ENCODE results near the gene TOLLIP.

TOLLIP gene

GRCh38 chr11:1271927-1272326 is 37.5 kb downstream of the TOLLIP start:
- H3K4me2 ChIP-seq (ENCODE audit: insufficient read depth, low read length, poor library complexity, severe bottlenecking), result no peak overlapping the region
- no CpG with 5 or more reads among the region's 30 CpGs for WGBS, 2 donors (ENCODE audit: extremely low coverage in 2 of 2, insufficient read length in 2 of 2, insufficient replicate concordance in 1 of 2)
- no peak overlapping the region for H2BK12ac ChIP-seq (ENCODE audit: low read length)
- no peak overlapping the region for H3K4ac ChIP-seq (ENCODE audit: low read length)
- peaks cover 8 to 28% of the 10 kb centered on the region in 2 donors for H3K36me3 ChIP-seq (replicated peaks in 1 of 2; ENCODE audit: control insufficient read depth in 2 of 2, insufficient read depth in 2 of 2, low read length in 2 of 2)
- H3K9ac ChIP-seq (ENCODE audit: low read depth, low read length, poor library complexity), result no peak overlapping the region
- H2BK120ac ChIP-seq (ENCODE audit: low read depth, low read length), result no peak overlapping the region
- peaks cover 6% of the 10 kb centered on the region for H3K79me1 ChIP-seq (ENCODE audit: low read depth, low read length)
- H3K9me3 ChIP-seq (replicated peaks in 1 of 2; ENCODE audit: control insufficient read depth in 2 of 2, insufficient read depth in 1 of 2, low read depth in 1 of 2, low read length in 2 of 2), result no peaks in the 10 kb centered on the region
- H3K4me1 ChIP-seq (ENCODE audit: control insufficient read depth in 2 of 2, insufficient read depth in 1 of 2, low read depth in 1 of 2, low read length in 2 of 2), result peaks cover 0 to 5% of the 10 kb centered on the region in 2 donors
- H3K23ac ChIP-seq (ENCODE audit: low read depth, low read length, poor library complexity), result no peak overlapping the region
- no peak overlapping the region for H4K8ac ChIP-seq (ENCODE audit: low read depth, low read length)
- no peak overlapping the region for H3K4me3 ChIP-seq (ENCODE audit: low read length in 2 of 2)
- no peak overlapping the region for H2BK5ac ChIP-seq (ENCODE audit: low read length)
- no peak overlapping the region for H4K91ac ChIP-seq (ENCODE audit: low read depth, low read length, poor library complexity)
- no peak overlapping the region for H2AFZ ChIP-seq (ENCODE audit: low read length)
- H3K14ac ChIP-seq (ENCODE audit: low read length), result peak overlapping the region; percentile 71
- H3K27ac ChIP-seq (replicated peaks; ENCODE audit: low read length), result no peak overlapping the region
- no peak overlapping the region for H2BK15ac ChIP-seq (ENCODE audit: low read length)
- DNase-seq (ENCODE audit: low spot score), result no peak
- H3K18ac ChIP-seq (ENCODE audit: low read length), result peak overlapping the region; percentile 13
- H3K27me3 ChIP-seq (ENCODE audit: control insufficient read depth in 3 of 3, insufficient read depth in 3 of 3, low read depth in 1 of 3, low read length in 3 of 3), result no peaks in the 10 kb centered on the region
- H2AK5ac ChIP-seq (ENCODE audit: low read depth, low read length), result no peak overlapping the region

GRCh38 chr11:1271406-1271805 is 38.0 kb downstream of the TOLLIP start:
- no peak overlapping the region for H3K27ac ChIP-seq (replicated peaks; ENCODE audit: low read length)
- no CpG with 5 or more reads among the region's 9 CpGs for WGBS, 2 donors (ENCODE audit: extremely low coverage in 2 of 2, insufficient read length in 2 of 2, insufficient replicate concordance in 1 of 2)

GRCh38 chr11:1271002-1271401 is 38.4 kb downstream of the TOLLIP start:
- peak overlapping the region; percentile 6 for H2AFZ ChIP-seq (ENCODE audit: low read length)
- H2BK12ac ChIP-seq (ENCODE audit: low read length), result no peak overlapping the region
- H2BK120ac ChIP-seq (ENCODE audit: low read depth, low read length), result no peak overlapping the region
- H3K14ac ChIP-seq (ENCODE audit: low read length), result no peak overlapping the region
- H2AK5ac ChIP-seq (ENCODE audit: low read depth, low read length), result no peak overlapping the region
- H3K27ac ChIP-seq (replicated peaks; ENCODE audit: low read length), result no peak overlapping the region
- H3K36me3 ChIP-seq (replicated peaks in 1 of 2; ENCODE audit: control insufficient read depth in 2 of 2, insufficient read depth in 2 of 2, low read length in 2 of 2), result peaks cover 0 to 18% of the 10 kb centered on the region in 2 donors
- no peak overlapping the region for H4K91ac ChIP-seq (ENCODE audit: low read depth, low read length, poor library complexity)
- no peak overlapping the region for H2BK5ac ChIP-seq (ENCODE audit: low read length)
- no peaks in the 10 kb centered on the region for H3K9me3 ChIP-seq (replicated peaks in 1 of 2; ENCODE audit: control insufficient read depth in 2 of 2, insufficient read depth in 1 of 2, low read depth in 1 of 2, low read length in 2 of 2)
- no peak for DNase-seq (ENCODE audit: low spot score)
- no peaks in the 10 kb centered on the region for H3K27me3 ChIP-seq (ENCODE audit: control insufficient read depth in 3 of 3, insufficient read depth in 3 of 3, low read depth in 1 of 3, low read length in 3 of 3)
- no peak overlapping the region for H3K4ac ChIP-seq (ENCODE audit: low read length)
- H3K4me3 ChIP-seq (ENCODE audit: low read length in 2 of 2), result no peak overlapping the region
- H3K4me2 ChIP-seq (ENCODE audit: insufficient read depth, low read length, poor library complexity, severe bottlenecking), result no peak overlapping the region
- H3K18ac ChIP-seq (ENCODE audit: low read length), result peak overlapping the region; percentile 22
- H4K8ac ChIP-seq (ENCODE audit: low read depth, low read length), result peak overlapping the region; percentile 6
- WGBS, 2 donors (ENCODE audit: extremely low coverage in 2 of 2, insufficient read length in 2 of 2, insufficient replicate concordance in 1 of 2), result no CpG with 5 or more reads among the region's 13 CpGs
- H2BK15ac ChIP-seq (ENCODE audit: low read length), result no peak overlapping the region
- H3K4me1 ChIP-seq (ENCODE audit: control insufficient read depth in 2 of 2, insufficient read depth in 1 of 2, low read depth in 1 of 2, low read length in 2 of 2), result peaks cover 0 to 5% of the 10 kb centered on the region in 2 donors
- H3K79me1 ChIP-seq (ENCODE audit: low read depth, low read length), result peaks cover 4% of the 10 kb centered on the region
- H3K9ac ChIP-seq (ENCODE audit: low read depth, low read length, poor library complexity), result peak overlapping the region; percentile 30
- no peak overlapping the region for H3K23ac ChIP-seq (ENCODE audit: low read depth, low read length, poor library complexity)

More at GRCh38 chr11:1271406-1271805, 38.0 kb downstream of the TOLLIP start:
- H2AFZ ChIP-seq (ENCODE audit: low read length), result peak overlapping the region; percentile 6
- H4K8ac ChIP-seq (ENCODE audit: low read depth, low read length), result no peak overlapping the region
- no peak overlapping the region for H2BK5ac ChIP-seq (ENCODE audit: low read length)
- no peak overlapping the region for H3K18ac ChIP-seq (ENCODE audit: low read length)
- peak overlapping the region; percentile 71 for H3K14ac ChIP-seq (ENCODE audit: low read length)
- no peak overlapping the region for H2AK5ac ChIP-seq (ENCODE audit: low read depth, low read length)
- no peak overlapping the region for H4K91ac ChIP-seq (ENCODE audit: low read depth, low read length, poor library complexity)
- peaks cover 5% of the 10 kb centered on the region for H3K79me1 ChIP-seq (ENCODE audit: low read depth, low read length)
- no peak for DNase-seq (ENCODE audit: low spot score)
- no peak overlapping the region for H2BK12ac ChIP-seq (ENCODE audit: low read length)
- H2BK15ac ChIP-seq (ENCODE audit: low read length), result no peak overlapping the region
- no peak overlapping the region for H2BK120ac ChIP-seq (ENCODE audit: low read depth, low read length)
- no peak overlapping the region for H3K4ac ChIP-seq (ENCODE audit: low read length)
- H3K27me3 ChIP-seq (ENCODE audit: control insufficient read depth in 3 of 3, insufficient read depth in 3 of 3, low read depth in 1 of 3, low read length in 3 of 3), result no peaks in the 10 kb centered on the region
- H3K9me3 ChIP-seq (replicated peaks in 1 of 2; ENCODE audit: control insufficient read depth in 2 of 2, insufficient read depth in 1 of 2, low read depth in 1 of 2, low read length in 2 of 2), result no peaks in the 10 kb centered on the region
- peaks cover 0 to 5% of the 10 kb centered on the region in 2 donors for H3K4me1 ChIP-seq (ENCODE audit: control insufficient read depth in 2 of 2, insufficient read depth in 1 of 2, low read depth in 1 of 2, low read length in 2 of 2)
- peaks cover 2 to 22% of the 10 kb centered on the region in 2 donors for H3K36me3 ChIP-seq (replicated peaks in 1 of 2; ENCODE audit: control insufficient read depth in 2 of 2, insufficient read depth in 2 of 2, low read length in 2 of 2)
- H3K4me3 ChIP-seq (ENCODE audit: low read length in 2 of 2), result no peak overlapping the region
- no peak overlapping the region for H3K9ac ChIP-seq (ENCODE audit: low read depth, low read length, poor library complexity)
- no peak overlapping the region for H3K4me2 ChIP-seq (ENCODE audit: insufficient read depth, low read length, poor library complexity, severe bottlenecking)
- H3K23ac ChIP-seq (ENCODE audit: low read depth, low read length, poor library complexity), result no peak overlapping the region

- H3K4me3 ChIP-seq (ENCODE audit: low read length in 2 of 2), result no peak overlapping the region
- no peak overlapping the region for H2BK12ac ChIP-seq (ENCODE audit: low read length)
- H3K14ac ChIP-seq (ENCODE audit: low read length), result no peak overlapping the region
- no peak overlapping the region for H4K91ac ChIP-seq (ENCODE audit: low read depth, low read length, poor library complexity)
- no peak overlapping the region for H3K27ac ChIP-seq (replicated peaks; ENCODE audit: low read length)
- H3K23ac ChIP-seq (ENCODE audit: low read depth, low read length, poor library complexity), result no peak overlapping the region
- peaks cover 0 to 13% of the 10 kb centered on the region in 2 donors for H3K36me3 ChIP-seq (replicated peaks in 1 of 2; ENCODE audit: control insufficient read depth in 2 of 2, insufficient read depth in 2 of 2, low read length in 2 of 2)
- H3K27me3 ChIP-seq (ENCODE audit: control insufficient read depth in 3 of 3, insufficient read depth in 3 of 3, low read depth in 1 of 3, low read length in 3 of 3), result no peaks in the 10 kb centered on the region
- no peak overlapping the region for H2BK120ac ChIP-seq (ENCODE audit: low read depth, low read length)
- H2AFZ ChIP-seq (ENCODE audit: low read length), result no peak overlapping the region
- no peak overlapping the region for H3K9ac ChIP-seq (ENCODE audit: low read depth, low read length, poor library complexity)
- no peak overlapping the region for H3K4me2 ChIP-seq (ENCODE audit: insufficient read depth, low read length, poor library complexity, severe bottlenecking)
- H3K9me3 ChIP-seq (replicated peaks in 1 of 2; ENCODE audit: control insufficient read depth in 2 of 2, insufficient read depth in 1 of 2, low read depth in 1 of 2, low read length in 2 of 2), result peaks cover 0 to 4% of the 10 kb centered on the region in 2 donors
- peaks cover 0 to 5% of the 10 kb centered on the region in 2 donors for H3K4me1 ChIP-seq (ENCODE audit: control insufficient read depth in 2 of 2, insufficient read depth in 1 of 2, low read depth in 1 of 2, low read length in 2 of 2)
- H3K4ac ChIP-seq (ENCODE audit: low read length), result no peak overlapping the region
- no CpG with 5 or more reads among the region's 10 CpGs for WGBS, 2 donors (ENCODE audit: extremely low coverage in 2 of 2, insufficient read length in 2 of 2, insufficient replicate concordance in 1 of 2)
- no peak overlapping the region for H2BK5ac ChIP-seq (ENCODE audit: low read length)
- no peak overlapping the region for H2AK5ac ChIP-seq (ENCODE audit: low read depth, low read length)
- H2BK15ac ChIP-seq (ENCODE audit: low read length), result no peak overlapping the region
- DNase-seq (ENCODE audit: low spot score), result no peak
- H3K18ac ChIP-seq (ENCODE audit: low read length), result no peak overlapping the region
- H4K8ac ChIP-seq (ENCODE audit: low read depth, low read length), result no peak overlapping the region
- peaks cover 3% of the 10 kb centered on the region for H3K79me1 ChIP-seq (ENCODE audit: low read depth, low read length)
Observed at GRCh38 chr11:1270476-1270875, 39.0 kb downstream of the TOLLIP start.
